Mucosa of descending colon (tissue), 3 donors: ENCODE measurements around the gene KIFC3. TPM values are rescaled to one million over a fixed set of nuclear protein-coding genes. Genes with fewer than 3 reads are reported as not detected.

Source experiments
- ATAC-seq: fragments of 200-7000 bp; cut with Tn5 transposase; one replicate; pipeline ENCODE4 v1.9.1; 2020; ENCODE audit warnings: mild to moderate bottlenecking, moderate library complexity
- DNase-seq, 3 donors: peaks; one replicate each; pipeline ENCODE4 v3.0.0-alpha.2; 2020
- H3K36me3 ChIP-seq: fragments of 200-600 bp; one replicate; pipeline ENCODE4 v1.8.0; 2021; ENCODE audit warnings: low read depth, mild to moderate bottlenecking
- H3K4me1 ChIP-seq: fragments of 200-600 bp; one replicate; pipeline ENCODE4 v1.8.0; 2021; ENCODE audit warnings: low read depth, mild to moderate bottlenecking
- H3K4me3 ChIP-seq: fragments of 200-600 bp; one replicate; pipeline ENCODE4 v1.8.0; 2021; ENCODE audit warnings: mild to moderate bottlenecking
- H3K9me3 ChIP-seq: fragments of 200-600 bp; one replicate; pipeline ENCODE4 v1.8.0; 2021; ENCODE audit warnings: mild to moderate bottlenecking
- intact Hi-C, 2 donors: fragments of 100-400 bp; cut with DNase I in 1 of 2; cut with micrococcal nuclease in 1 of 2; formaldehyde crosslinking; loops; one replicate each; pipeline versions ENCODE4 v1.11.0 to v1.11.1; 2022; cut with DNase I, micrococcal nuclease
- total RNA-seq, 3 donors: library from RNA; stranded (reverse); fragmentation: NEBNext Ultra II Directional in 2 of 3; extraction: Animal tissue kit (Norgen Biotek cat#: 25700) in 2 of 3; gene quantifications; one replicate each; pipeline versions ENCODE4 v1.2.1 to v1.2.4, GENCODE V29; 2021 to 2023
- TF ChIP-seq, protein P1 (sequence below): fragments of 200-600 bp; IDR thresholded peaks from one replicate; pipeline ENCODE4 v1.8.0; 2022; ENCODE audit warnings: antibody characterized with exemption, mild to moderate bottlenecking
- donor health status: DM: no; HTN: no; CAD: no; lungs with moderate emphysema.
- donor health status: DM: no; HTN: no; CAD: no.
- donor health status: DM: no; HTN: yes; CAD: no.

KIFC3 gene
- total RNA-seq, 3 donors from 2014 or later: 3.7 to 17.2 (median 8.3) TPM

DNA sequence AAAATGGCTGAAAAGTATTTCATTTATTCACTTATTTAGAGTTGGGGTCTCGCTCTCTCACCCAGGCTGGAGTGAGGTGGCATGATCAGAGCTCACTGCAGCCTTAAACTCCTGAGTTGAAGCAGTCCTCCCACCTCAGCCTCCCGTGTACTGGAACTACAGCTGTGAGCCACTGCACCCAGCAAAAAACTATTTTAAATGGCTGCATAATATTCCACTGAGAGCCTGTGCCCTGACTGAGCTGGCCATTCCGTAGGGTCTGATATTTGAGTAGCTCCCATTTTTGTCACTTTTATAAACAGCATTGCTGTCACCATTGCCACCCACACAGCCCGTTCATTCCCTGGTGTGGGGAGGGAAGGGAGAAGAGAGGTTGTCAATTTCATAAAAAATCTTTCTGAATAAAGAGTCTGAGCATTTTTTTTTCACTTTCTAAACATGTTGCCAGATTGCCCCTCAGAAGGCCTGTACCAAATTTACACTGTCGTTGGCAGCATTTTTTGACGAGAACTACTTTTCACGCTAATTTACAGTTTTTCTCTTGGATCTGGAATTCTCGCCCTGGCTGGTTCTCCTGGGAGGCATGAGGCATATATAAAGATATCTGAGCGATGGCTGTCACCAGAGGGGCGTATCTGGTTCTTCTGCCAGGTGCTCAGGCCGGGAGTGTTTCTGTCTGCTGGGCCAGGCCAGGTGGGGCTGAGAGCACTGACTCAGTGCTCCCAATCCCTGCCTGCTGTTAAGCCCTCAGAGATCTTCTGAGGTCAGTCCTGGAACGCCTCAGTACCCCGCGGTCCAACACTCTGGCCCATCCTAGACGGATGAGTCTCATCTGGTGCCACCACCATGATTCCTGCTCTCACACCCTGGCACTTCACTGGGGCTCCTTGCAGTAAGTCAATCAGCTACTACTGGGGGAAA is 7.2 kb upstream of the KIFC3 start:
- TF ChIP-seq, protein P1, sequence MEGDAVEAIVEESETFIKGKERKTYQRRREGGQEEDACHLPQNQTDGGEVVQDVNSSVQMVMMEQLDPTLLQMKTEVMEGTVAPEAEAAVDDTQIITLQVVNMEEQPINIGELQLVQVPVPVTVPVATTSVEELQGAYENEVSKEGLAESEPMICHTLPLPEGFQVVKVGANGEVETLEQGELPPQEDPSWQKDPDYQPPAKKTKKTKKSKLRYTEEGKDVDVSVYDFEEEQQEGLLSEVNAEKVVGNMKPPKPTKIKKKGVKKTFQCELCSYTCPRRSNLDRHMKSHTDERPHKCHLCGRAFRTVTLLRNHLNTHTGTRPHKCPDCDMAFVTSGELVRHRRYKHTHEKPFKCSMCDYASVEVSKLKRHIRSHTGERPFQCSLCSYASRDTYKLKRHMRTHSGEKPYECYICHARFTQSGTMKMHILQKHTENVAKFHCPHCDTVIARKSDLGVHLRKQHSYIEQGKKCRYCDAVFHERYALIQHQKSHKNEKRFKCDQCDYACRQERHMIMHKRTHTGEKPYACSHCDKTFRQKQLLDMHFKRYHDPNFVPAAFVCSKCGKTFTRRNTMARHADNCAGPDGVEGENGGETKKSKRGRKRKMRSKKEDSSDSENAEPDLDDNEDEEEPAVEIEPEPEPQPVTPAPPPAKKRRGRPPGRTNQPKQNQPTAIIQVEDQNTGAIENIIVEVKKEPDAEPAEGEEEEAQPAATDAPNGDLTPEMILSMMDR: no peak
- Histone ChIP-seq H3K9me3 (no peaks in the 10 kb centered on the region), H3K36me3 (no peaks in the 10 kb centered on the region), H3K4me1 (peaks cover 19% of the 10 kb centered on the region), H3K4me3 (no peak overlapping the region)
- intact Hi-C loops: loop anchor here in 1 of 2 donors (5.0 kb wide), 1 partner anchor 52 kb away; no protein-coding TSS in a partner anchor
- ATAC-seq (peak; percentile 2), DNase-seq (peak in 1 of 3 donors; percentile 36)

DNA sequence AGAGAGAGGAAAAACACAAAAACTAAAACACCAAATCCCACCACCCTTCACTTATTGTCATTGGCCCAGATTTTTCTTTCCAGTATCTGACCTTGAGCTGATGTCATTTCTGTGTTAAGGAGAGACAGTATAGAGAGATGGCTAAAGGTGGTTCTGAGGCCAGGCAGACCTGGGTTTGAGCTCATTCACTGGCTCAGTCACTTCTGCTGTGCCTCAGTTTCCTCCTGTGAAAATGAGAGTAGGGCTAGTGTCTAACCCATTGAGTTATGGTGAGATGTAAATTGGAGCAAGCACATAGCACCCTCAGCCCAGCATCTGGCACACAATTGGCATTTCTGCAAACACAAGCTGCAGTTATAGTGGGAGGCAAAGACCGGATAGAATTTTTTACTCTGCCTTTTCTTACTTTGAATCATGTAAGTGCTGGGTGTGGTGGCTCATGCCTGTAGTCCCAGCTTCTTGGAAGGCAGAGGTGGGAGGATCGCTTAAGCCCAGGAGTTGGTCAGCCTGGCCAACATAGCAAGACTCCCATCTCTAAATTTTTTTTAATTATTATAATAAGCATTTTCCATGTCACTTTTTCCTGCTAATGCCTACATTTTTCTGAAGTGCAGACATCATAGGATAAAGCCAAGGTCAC is 6.4 kb upstream of the KIFC3 start:
- TF ChIP-seq, protein P1: no peak
- DNase-seq (no peak), ATAC-seq (no peak)
- no peak overlapping the region for H3K4me3 ChIP-seq
- H3K4me1 ChIP-seq: peaks cover 19% of the 10 kb centered on the region
- H3K36me3 ChIP-seq: no peaks in the 10 kb centered on the region
- no peaks in the 10 kb centered on the region for H3K9me3 ChIP-seq
- intact Hi-C loops: loop anchor here in 1 of 2 donors (5.0 kb wide), 1 partner anchor 51 kb away; no protein-coding TSS in a partner anchor

DNA sequence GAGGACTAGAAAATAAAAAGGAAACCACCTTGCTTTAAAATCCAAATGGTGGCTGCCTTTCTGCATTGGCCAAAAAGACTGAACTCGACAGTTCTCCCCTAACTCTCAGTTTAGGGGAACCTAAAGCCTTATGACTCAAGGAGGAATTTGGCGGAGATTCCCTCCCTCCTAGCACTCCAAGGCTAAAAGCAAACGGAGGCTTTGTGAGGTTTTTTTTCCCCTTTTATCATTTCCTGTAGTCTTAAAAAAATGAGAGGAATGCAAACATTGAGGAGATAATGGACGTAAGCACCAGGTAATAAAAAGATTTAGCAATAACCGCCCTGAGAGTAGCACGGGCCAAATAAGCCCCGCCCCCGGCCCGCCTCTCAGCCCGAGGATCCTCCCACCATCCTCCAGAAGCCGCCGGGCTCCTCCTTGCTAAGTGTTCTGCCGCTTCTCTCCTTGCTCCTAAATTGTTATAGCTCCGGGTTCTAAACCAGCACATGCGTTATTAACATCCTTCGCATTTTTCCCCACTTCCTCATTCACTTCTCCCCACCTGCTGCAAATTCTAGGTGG is 5.8 kb upstream of the KIFC3 start:
- TF ChIP-seq, protein P1: no peak
- intact Hi-C loops: loop anchor here in 1 of 2 donors (5.0 kb wide), 1 partner anchor 51 kb away; no protein-coding TSS in a partner anchor
- ATAC-seq (peak; percentile 87), DNase-seq (peak; percentile 86 to 87 (median 87))
- no peak overlapping the region for H3K4me3 ChIP-seq
- no peaks in the 10 kb centered on the region for H3K36me3 ChIP-seq
- H3K4me1 ChIP-seq: peaks cover 19% of the 10 kb centered on the region
- no peaks in the 10 kb centered on the region for H3K9me3 ChIP-seq

DNA sequence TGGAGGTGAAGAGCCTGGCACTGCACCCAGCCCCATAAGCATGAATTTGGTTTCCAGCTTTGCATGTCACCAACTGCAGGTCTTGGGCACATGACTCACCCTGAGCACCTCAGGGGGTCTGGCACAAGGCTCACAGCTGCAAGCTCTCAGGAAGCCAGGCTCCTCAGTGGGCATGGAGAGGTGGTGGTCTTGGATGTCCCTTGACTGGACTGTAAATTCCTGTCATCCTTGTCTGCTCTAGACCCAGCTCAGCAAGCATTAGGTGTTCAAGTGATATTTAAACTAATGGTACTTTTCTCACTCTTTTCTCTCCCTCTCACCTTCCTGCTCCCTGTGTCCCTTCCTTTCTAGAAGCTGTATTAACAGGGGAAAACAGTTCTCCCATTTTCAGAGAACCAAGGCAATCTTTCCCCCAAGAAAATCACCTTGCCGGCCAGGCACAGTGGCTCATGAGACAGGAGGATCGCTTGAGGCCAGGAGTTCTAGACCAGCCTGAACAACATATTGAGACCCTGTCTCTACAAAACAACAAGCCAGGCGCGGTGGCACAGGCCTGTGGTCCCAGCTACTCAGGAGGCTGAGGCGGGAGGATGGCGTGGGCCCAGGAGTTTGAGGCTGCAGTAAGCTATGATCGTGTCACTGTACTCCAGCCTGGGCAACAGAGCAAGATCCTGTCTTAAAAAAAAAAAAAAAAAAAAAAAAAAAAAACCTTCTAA is 5.1 kb upstream of the KIFC3 start:
- TF ChIP-seq, protein P1: no peak

DNA sequence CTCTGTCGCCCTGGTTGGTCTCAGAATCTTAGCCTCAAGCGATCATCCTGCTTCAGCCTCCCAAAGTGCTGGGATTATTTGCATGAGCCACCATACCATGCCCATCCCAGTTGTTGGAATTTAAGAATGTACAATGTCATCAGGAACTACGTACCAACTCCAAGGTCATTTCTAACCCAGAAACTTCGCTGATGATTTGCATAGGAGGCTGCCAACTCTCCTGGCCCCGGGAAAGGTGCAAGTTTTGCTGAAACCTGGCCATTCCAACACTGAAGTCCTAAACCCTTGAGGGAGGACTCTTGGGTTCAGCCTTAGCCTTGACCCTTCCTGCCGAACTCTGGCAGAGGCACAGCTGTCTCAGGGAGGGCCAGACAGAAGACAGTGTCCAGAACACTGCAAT is 2.9 kb upstream of the KIFC3 start:
- TF ChIP-seq, protein P1: no peak
- Histone ChIP-seq H3K4me3 (no peak overlapping the region), H3K36me3 (no peaks in the 10 kb centered on the region), H3K9me3 (no peaks in the 10 kb centered on the region), H3K4me1 (peaks cover 36% of the 10 kb centered on the region)
- no peak for DNase-seq
- intact Hi-C loops: loop anchor here in 1 of 2 donors (5.0 kb wide), 1 partner anchor 48 kb away; no protein-coding TSS in a partner anchor
- ATAC-seq: no peak

More for the DNA sequence above, 5.1 kb upstream of the KIFC3 start:
- no peak overlapping the region for H3K4me3 ChIP-seq
- H3K36me3 ChIP-seq: no peaks in the 10 kb centered on the region
- DNase-seq: peak in 2 of 3 donors; percentile 44 to 48
- no peaks in the 10 kb centered on the region for H3K9me3 ChIP-seq
- intact Hi-C loops: loop anchor here in 1 of 2 donors (5.0 kb wide), 1 partner anchor 50 kb away; no protein-coding TSS in a partner anchor
- no peak for ATAC-seq
- peaks cover 23% of the 10 kb centered on the region for H3K4me1 ChIP-seq
